Measurements from ENCODE around the gene HM13. TPM values are rescaled to one million over a fixed set of nuclear protein-coding genes. Genes with fewer than 3 reads are reported as not detected.

The HM13 gene
- total and polyA plus RNA-seq, 2 of the 13 experiments (the other 11 are each of a cell fraction or from before 2014, with no cell fraction given) = 118 to 243 TPM

DNA sequence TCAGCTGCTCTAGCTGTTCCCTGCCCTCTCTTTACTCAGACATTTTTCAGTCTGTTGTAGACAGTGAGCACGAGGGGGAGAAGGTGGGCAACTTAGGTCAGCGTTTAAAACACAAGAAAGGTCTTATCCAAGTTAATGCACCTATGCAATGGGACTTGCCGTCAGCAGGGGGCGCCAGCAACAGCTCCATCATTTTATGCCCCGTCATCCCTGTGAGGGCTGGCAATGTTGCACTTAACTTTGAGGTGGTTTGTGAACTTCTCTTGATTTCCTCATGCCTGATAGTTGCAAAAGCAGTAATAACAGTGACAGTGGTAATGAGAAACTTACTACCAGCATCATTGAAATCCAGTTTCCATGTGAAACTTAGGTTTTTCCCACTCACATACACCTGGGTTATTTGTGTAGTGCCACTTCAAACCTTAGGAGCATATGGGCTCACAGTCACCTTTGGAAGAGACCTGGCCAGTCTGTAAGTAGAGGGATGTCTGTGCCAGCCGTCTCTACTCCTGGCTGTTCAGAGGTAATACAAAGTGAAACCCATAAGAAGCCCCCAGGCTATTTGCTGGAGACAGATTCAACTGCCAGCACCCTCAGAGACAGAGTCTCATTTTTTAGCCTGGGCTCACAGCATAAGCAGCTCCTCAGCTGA is 46.0 kb downstream of the HM13 start (continued):
- TF ChIP-seq NR2F6 (IDR thresholded peaks at IDR 0.05) = no peak
- TF ChIP-seq NR2F6 (CRISPR knock-in tag; IDR thresholded peaks at IDR 0.05) = 0 out of 2 replicates have a peak, but pooled peaks have one; percentile 23
- no peak for TF ChIP-seq CBX1 (IDR thresholded peaks at IDR 0.05; ENCODE audit: low read depth)
- no peak for TF ChIP-seq ZNF768 (CRISPR knock-in tag; IDR thresholded peaks at IDR 0.05)
- TF ChIP-seq, protein P1, sequence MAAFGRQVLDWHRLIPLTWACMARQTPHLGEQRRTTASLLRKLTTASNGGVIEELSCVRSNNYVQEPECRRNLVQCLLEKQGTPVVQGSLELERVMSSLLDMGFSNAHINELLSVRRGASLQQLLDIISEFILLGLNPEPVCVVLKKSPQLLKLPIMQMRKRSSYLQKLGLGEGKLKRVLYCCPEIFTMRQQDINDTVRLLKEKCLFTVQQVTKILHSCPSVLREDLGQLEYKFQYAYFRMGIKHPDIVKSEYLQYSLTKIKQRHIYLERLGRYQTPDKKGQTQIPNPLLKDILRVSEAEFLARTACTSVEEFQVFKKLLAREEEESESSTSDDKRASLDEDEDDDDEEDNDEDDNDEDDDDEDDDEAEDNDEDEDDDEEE (CRISPR knock-in tag; IDR thresholded peaks at IDR 0.05) = 0 out of 2 replicates have a peak, but pooled peaks have one; percentile 41
- TF ChIP-seq MAFG (CRISPR knock-in tag; IDR thresholded peaks at IDR 0.05) = peak; percentile 67
- TF ChIP-seq, protein P2, sequence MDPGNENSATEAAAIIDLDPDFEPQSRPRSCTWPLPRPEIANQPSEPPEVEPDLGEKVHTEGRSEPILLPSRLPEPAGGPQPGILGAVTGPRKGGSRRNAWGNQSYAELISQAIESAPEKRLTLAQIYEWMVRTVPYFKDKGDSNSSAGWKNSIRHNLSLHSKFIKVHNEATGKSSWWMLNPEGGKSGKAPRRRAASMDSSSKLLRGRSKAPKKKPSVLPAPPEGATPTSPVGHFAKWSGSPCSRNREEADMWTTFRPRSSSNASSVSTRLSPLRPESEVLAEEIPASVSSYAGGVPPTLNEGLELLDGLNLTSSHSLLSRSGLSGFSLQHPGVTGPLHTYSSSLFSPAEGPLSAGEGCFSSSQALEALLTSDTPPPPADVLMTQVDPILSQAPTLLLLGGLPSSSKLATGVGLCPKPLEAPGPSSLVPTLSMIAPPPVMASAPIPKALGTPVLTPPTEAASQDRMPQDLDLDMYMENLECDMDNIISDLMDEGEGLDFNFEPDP (CRISPR knock-in tag; conservative IDR thresholded peaks at IDR 0.05) = peak; percentile 82; the same call in 1 of the 2 replicates
- TF ChIP-seq MED1 (CRISPR knock-in tag; IDR thresholded peaks at IDR 0.05) = no peak
- no peak for TF ChIP-seq ZNF556 (CRISPR knock-in tag; IDR thresholded peaks at IDR 0.05; ENCODE audit: borderline replicate concordance)
- TF ChIP-seq TBL1XR1 (IDR thresholded peaks at IDR 0.05; ENCODE audit: borderline replicate concordance, low read length, partially characterized antibody) = peak; percentile 35
- TF ChIP-seq HDAC2 (CRISPR knock-in tag; IDR thresholded peaks at IDR 0.05) = peak; percentile 71; the same call in 1 of the 2 replicates
- TF ChIP-seq, protein P3, sequence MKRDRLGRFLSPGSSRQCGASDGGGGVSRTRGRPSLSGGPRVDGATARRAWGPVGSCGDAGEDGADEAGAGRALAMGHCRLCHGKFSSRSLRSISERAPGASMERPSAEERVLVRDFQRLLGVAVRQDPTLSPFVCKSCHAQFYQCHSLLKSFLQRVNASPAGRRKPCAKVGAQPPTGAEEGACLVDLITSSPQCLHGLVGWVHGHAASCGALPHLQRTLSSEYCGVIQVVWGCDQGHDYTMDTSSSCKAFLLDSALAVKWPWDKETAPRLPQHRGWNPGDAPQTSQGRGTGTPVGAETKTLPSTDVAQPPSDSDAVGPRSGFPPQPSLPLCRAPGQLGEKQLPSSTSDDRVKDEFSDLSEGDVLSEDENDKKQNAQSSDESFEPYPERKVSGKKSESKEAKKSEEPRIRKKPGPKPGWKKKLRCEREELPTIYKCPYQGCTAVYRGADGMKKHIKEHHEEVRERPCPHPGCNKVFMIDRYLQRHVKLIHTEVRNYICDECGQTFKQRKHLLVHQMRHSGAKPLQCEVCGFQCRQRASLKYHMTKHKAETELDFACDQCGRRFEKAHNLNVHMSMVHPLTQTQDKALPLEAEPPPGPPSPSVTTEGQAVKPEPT (CRISPR knock-in tag; IDR thresholded peaks at IDR 0.05; ENCODE audit: low read depth) = no peak
- TF ChIP-seq, protein P4, sequence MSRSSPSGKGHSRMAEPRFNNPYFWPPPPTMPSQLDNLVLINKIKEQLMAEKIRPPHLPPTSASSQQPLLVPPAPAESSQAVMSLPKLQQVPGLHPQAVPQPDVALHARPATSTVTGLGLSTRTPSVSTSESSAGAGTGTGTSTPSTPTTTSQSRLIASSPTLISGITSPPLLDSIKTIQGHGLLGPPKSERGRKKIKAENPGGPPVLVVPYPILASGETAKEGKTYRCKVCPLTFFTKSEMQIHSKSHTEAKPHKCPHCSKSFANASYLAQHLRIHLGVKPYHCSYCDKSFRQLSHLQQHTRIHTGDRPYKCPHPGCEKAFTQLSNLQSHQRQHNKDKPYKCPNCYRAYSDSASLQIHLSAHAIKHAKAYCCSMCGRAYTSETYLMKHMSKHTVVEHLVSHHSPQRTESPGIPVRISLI (CRISPR knock-in tag; IDR thresholded peaks at IDR 0.05; ENCODE audit: borderline replicate concordance) = no peak
- no peak for TF ChIP-seq HNRNPK (IDR thresholded peaks at IDR 0.05; ENCODE audit: low read depth, low read length, poor library complexity, severe bottlenecking)
- TF ChIP-seq YEATS2 (CRISPR knock-in tag; IDR thresholded peaks at IDR 0.05; ENCODE audit: borderline replicate concordance) = peak; percentile 44; the same call in 1 of the 2 replicates
- TF ChIP-seq, protein P5, sequence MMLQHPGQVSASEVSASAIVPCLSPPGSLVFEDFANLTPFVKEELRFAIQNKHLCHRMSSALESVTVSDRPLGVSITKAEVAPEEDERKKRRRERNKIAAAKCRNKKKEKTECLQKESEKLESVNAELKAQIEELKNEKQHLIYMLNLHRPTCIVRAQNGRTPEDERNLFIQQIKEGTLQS (CRISPR knock-in tag; IDR thresholded peaks at IDR 0.05) = no peak
- TF ChIP-seq, protein P6, sequence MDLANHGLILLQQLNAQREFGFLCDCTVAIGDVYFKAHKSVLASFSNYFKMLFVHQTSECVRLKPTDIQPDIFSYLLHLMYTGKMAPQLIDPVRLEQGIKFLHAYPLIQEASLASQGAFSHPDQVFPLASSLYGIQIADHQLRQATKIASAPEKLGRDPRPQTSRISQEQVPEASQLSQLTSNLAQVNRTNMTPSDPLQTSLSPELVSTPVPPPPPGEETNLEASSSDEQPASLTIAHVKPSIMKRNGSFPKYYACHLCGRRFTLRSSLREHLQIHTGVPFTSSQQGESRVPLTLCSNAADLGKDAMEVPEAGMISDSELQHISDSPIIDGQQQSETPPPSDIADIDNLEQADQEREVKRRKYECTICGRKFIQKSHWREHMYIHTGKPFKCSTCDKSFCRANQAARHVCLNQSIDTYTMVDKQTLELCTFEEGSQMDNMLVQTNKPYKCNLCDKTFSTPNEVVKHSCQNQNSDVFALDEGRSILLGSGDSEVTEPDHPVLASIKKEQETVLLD (CRISPR knock-in tag; IDR thresholded peaks at IDR 0.05; ENCODE audit: low read depth) = no peak
- no peak for TF ChIP-seq ZNF20 (CRISPR knock-in tag; IDR thresholded peaks at IDR 0.05)
- TF ChIP-seq NAIF1 (CRISPR knock-in tag; IDR thresholded peaks at IDR 0.05; ENCODE audit: borderline replicate concordance) = no peak
- TF ChIP-seq, protein P7, sequence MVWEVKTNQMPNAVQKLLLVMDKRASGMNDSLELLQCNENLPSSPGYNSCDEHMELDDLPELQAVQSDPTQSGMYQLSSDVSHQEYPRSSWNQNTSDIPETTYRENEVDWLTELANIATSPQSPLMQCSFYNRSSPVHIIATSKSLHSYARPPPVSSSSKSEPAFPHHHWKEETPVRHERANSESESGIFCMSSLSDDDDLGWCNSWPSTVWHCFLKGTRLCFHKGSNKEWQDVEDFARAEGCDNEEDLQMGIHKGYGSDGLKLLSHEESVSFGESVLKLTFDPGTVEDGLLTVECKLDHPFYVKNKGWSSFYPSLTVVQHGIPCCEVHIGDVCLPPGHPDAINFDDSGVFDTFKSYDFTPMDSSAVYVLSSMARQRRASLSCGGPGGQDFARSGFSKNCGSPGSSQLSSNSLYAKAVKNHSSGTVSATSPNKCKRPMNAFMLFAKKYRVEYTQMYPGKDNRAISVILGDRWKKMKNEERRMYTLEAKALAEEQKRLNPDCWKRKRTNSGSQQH (CRISPR knock-in tag; IDR thresholded peaks at IDR 0.05; ENCODE audit: low read depth) = 0 out of 2 replicates have a peak, but pooled peaks have one; percentile 34
- TF ChIP-seq ZFP36L2 (CRISPR knock-in tag; IDR thresholded peaks at IDR 0.05) = no peak

All from HepG2 (cell line).